Ovary (tissue), 9 donors: Measurements from ENCODE around the gene TTC21A. TPM values are rescaled to one million over a fixed set of nuclear protein-coding genes. Genes with fewer than 3 reads are reported as not detected.

Experiments
- DNase-seq, 5 donors: peaks; one replicate each; pipeline ENCODE4 v3.0.0-alpha.2; 2019 to 2020
- H3K27ac ChIP-seq, 2 donors: fragments of 200-600 bp; one replicate each; pipeline versions ENCODE4 v1.5.1 to v1.8.0; 2019 to 2022
- H3K27me3 ChIP-seq: fragments of 200-600 bp; one replicate; pipeline ENCODE4 v1.8.0; 2022
- H3K36me3 ChIP-seq: fragments of 200-600 bp; sonication (generic); one replicate; pipeline ENCODE4 v1.5.1; 2019
- H3K4me1 ChIP-seq: one replicate; pipeline ENCODE4 v1.8.1; 2013; ENCODE audit warnings: mild to moderate bottlenecking, moderate library complexity; ENCODE audit not compliant: insufficient read depth
- H3K4me3 ChIP-seq: fragments of 200-600 bp; sonication (generic); one replicate; pipeline ENCODE4 v1.5.1; 2017
- H3K9me3 ChIP-seq, 2 donors: fragments of 200-600 bp in 1 of 2; sonication (generic) in 1 of 2; one replicate each; pipeline versions ENCODE4 v1.5.1 to v1.8.1; 2013 to 2019; ENCODE audit warnings: mild to moderate bottlenecking in 1 of 2, moderate library complexity in 1 of 2
- EP300 ChIP-seq: sonication (generic); formaldehyde crosslinking; IDR thresholded peaks from one replicate; pipeline ENCODE4 v1.6.1; 2017; ENCODE audit warnings: antibody characterized with exemption
- POLR2A ChIP-seq: fragments of 450-650 bp; IDR thresholded peaks from one replicate; pipeline ENCODE4 v1.6.1; 2017; ENCODE audit warnings: antibody characterized with exemption, mild to moderate bottlenecking, moderate library complexity
- WGBS, 3 donors: extraction: QIAGEN DNeasy Blood & Tissue Kit in 1 of 3; methylation state at CpG; one replicate each; pipeline versions ENCODE4 v1.1.5 to v1.1.7; 2013 to 2017; 5-methylcytosine and 5-hydroxymethylcytosine counted together
- intact Hi-C, 4 donors: fragments of 100-400 bp; cut with DNase I; formaldehyde crosslinking; loops; one replicate each; pipeline versions ENCODE4 v1.11.0 to v1.15.1; 2022 to 2023
- polyA plus RNA-seq, 2 donors: library from polyadenylated mRNA; stranded (reverse); fragments of 200-250 nt in 1 of 2; fragments of 350-450 nt in 1 of 2; fragmentation: Illumina TruSeq in 1 of 2; extraction: RNeasy Lipid Tissue Mini Kit (QIAGEN cat#74804) in 1 of 2; gene quantifications; one replicate each; pipeline ENCODE4 v1.2.3, GENCODE V29; 2013 to 2014
- total RNA-seq, 7 donors: library from RNA; depleted of rRNA in 2 of 7; stranded (reverse); fragments of >200 nt in 2 of 7; fragmentation: NEBNext Ultra II Directional in 3 of 7; extraction: Animal tissue kit (Norgen Biotek cat#: 25700) in 3 of 7; gene quantifications; one replicate each; pipeline versions ENCODE4 v1.1.0 to v1.2.4, GENCODE V29; 2016 to 2023
- TF ChIP-seq, protein P1 (sequence below), 3 donors: fragments of 450-650 bp in 2 of 3; fragments of 200-600 bp in 1 of 3; IDR thresholded peaks; one replicate each; pipeline versions ENCODE4 v1.5.1 to v1.8.0; 2016 to 2022; ENCODE audit warnings: antibody characterized with exemption in 3 of 3, mild to moderate bottlenecking in 1 of 3
- donor health status: DM: no; HTN: no; CAD: no; lungs with moderate emphysema.
- donor health status: DM: no; HTN: no; CAD: no.
- donor health status: Bipolar disorder and iron deficiency.
- donor health status: DM: yes; HTN: yes; CAD: no.
- donor health status: DM: no; HTN: no; CAD: no.
- donor health status: DM: yes; HTN: yes; CAD: no.

TTC21A gene
- total and polyA plus RNA-seq, 9 donors, result 4.2 to 21.4 (median 6.6) TPM

GRCh38 chr3:39105687-39106063 lies 1.8 kb upstream of the TTC21A start:
- Histone ChIP-seq H3K27ac (peak overlapping the region in 1 of 2 donors; percentile 96), H3K27me3 (no peaks in the 10 kb centered on the region), H3K36me3 (no peaks in the 10 kb centered on the region), H3K4me3 (no peak overlapping the region), H3K4me1 (peaks cover 4% of the 10 kb centered on the region), H3K9me3 (no peaks in the 10 kb centered on the region)
- intact Hi-C loops, result loop anchor here in 1 of 4 donors (5.0 kb wide), 2 partner anchors 42 to 77 kb away; no protein-coding TSS in a partner anchor
- TF ChIP-seq, protein P1, sequence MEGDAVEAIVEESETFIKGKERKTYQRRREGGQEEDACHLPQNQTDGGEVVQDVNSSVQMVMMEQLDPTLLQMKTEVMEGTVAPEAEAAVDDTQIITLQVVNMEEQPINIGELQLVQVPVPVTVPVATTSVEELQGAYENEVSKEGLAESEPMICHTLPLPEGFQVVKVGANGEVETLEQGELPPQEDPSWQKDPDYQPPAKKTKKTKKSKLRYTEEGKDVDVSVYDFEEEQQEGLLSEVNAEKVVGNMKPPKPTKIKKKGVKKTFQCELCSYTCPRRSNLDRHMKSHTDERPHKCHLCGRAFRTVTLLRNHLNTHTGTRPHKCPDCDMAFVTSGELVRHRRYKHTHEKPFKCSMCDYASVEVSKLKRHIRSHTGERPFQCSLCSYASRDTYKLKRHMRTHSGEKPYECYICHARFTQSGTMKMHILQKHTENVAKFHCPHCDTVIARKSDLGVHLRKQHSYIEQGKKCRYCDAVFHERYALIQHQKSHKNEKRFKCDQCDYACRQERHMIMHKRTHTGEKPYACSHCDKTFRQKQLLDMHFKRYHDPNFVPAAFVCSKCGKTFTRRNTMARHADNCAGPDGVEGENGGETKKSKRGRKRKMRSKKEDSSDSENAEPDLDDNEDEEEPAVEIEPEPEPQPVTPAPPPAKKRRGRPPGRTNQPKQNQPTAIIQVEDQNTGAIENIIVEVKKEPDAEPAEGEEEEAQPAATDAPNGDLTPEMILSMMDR (IDR thresholded peaks at IDR 0.05), result no peak
- no peak for TF ChIP-seq EP300
- TF ChIP-seq POLR2A, result no peak
- no peak for DNase-seq
- 72 to 83% (median 78%) methylated on average over 3 of the region's 3 CpGs for WGBS, 3 donors

- H3K27me3 ChIP-seq, result no peaks in the 10 kb centered on the region
- no peaks in the 10 kb centered on the region for H3K9me3 ChIP-seq
- intact Hi-C loops, result loop anchor here in 1 of 4 donors (5.0 kb wide), 2 partner anchors 41 to 76 kb away; no protein-coding TSS in a partner anchor
- H3K27ac ChIP-seq, result peak overlapping the region in 1 of 2 donors; percentile 96
- H3K4me1 ChIP-seq, result peaks cover 4% of the 10 kb centered on the region
- H3K4me3 ChIP-seq, result peak overlapping the region; percentile 88
- WGBS, 3 donors, result 4 to 5% (median 4%) methylated on average over 16 of the region's 16 CpGs
- H3K36me3 ChIP-seq, result no peaks in the 10 kb centered on the region
- DNase-seq, result peak in 1 of 5 donors; percentile 37
- TF ChIP-seq POLR2A, result no peak
- TF ChIP-seq, protein P1 (IDR thresholded peaks at IDR 0.05), result no peak
- TF ChIP-seq EP300, result no peak
Measured at GRCh38 chr3:39106281-39106811, 1.1 kb upstream of the TTC21A start.

DNA sequence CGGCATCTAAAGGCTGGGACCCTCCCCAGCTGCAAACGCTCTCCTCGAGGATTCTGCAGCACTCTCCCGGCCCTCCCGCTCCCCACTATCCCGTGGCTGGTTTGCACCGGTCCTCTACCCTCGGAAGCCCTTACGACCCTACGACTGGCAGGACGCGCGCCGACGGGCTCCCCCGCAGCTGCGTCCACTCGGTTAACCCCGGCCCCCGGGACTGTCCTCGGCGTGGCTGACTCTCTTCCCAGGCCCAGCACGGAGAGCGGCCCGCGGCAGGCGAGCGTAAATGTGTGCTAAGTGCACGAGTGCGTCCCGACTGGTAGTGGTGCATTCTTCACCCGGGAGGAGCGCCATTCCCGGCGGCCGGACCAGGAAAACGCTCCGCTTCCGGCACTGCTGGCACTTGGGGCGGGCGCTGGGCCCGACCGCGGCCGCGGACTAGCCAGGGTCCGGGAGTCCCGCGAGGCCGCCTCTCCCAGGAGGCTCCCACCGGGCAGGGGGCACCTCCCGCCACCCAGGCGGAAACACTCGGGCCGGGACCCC lies 561 bp upstream of the TTC21A start:
- Histone ChIP-seq H3K27ac (peak overlapping the region; percentile 88 to 96), H3K27me3 (no peaks in the 10 kb centered on the region), H3K36me3 (no peaks in the 10 kb centered on the region), H3K9me3 (no peaks in the 10 kb centered on the region), H3K4me3 (peak overlapping the region; percentile 88), H3K4me1 (peaks cover 4% of the 10 kb centered on the region)
- TF ChIP-seq POLR2A, result no peak
- TF ChIP-seq, protein P1 (IDR thresholded peaks at IDR 0.05), result peak in 1 of 3 donors; percentile 16
- WGBS, 3 donors, result 0 to 1% (median 0%) methylated on average over 47 to 55 of the region's 55 CpGs
- intact Hi-C loops, result loop anchor here in 1 of 4 donors (5.0 kb wide), 2 partner anchors 40 to 75 kb away; no protein-coding TSS in a partner anchor
- peak in 3 of 5 donors; percentile 52 to 73 (median 56) for DNase-seq

DNA sequence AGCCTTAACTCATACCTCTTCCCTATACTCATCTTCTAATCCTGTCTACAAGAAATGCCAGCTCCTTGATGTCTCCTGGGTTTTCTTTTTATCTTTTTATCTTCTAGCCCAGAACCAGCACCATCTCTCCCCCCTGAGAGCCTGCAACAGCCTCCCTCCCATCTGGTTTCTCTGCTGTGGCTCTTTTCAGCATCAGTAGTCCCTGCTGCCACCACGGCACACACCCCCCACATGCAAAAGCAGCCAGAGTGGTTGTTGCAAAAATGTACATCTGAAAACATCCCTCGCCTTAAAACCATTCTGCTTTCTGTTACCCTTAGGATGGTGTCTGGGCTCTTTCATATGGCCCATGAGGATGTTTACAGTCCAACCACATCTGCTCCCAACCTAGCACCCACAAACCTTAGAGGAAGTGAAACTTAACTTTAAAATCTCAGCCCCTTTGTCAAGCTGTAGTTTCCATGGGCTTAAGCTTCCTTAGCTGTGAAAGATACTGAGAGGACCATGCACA lies 775 bp downstream of the TTC21A start:
- peak overlapping the region in 1 of 2 donors; percentile 96 for H3K27ac ChIP-seq
- peaks cover 4% of the 10 kb centered on the region for H3K4me1 ChIP-seq
- DNase-seq, result no peak
- no peak for TF ChIP-seq EP300
- TF ChIP-seq, protein P1 (IDR thresholded peaks at IDR 0.05), result no peak
- no peak for TF ChIP-seq POLR2A
- no peaks in the 10 kb centered on the region for H3K36me3 ChIP-seq
- no peaks in the 10 kb centered on the region for H3K27me3 ChIP-seq
- 23 to 35% (median 33%) methylated on average over 2 of the region's 2 CpGs for WGBS, 3 donors
- intact Hi-C loops, result loop anchor here in 1 of 4 donors (5.0 kb wide), 2 partner anchors 39 to 74 kb away; no protein-coding TSS in a partner anchor
- no peaks in the 10 kb centered on the region for H3K9me3 ChIP-seq
- peak overlapping the region; percentile 88 for H3K4me3 ChIP-seq
